ENCODE measurements around the gene NT5C1A.

DNA sequence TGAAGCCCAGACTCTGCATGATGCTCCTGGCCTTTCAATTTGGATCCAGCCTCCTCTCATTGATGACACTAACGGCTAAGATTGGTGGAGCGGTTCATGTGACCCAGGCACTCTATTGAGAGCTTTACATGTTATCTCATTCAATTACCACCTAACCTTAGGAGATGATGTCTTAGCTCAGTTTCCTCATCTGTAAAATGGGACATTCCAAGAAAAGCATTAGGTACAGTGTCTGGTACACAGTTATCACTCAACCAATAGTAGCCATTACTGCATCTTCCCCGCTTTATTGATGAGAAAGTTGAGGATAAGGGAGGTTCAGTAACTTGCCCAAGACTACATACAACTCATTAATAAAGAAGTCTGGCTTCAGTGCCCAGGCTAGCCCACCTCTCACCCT, 49.5 kb downstream of the NT5C1A start:
- no peak for TF ChIP-seq CTCF (conservative IDR thresholded peaks at IDR 0.05; ENCODE audit: low read depth, low read length)
- no peak for TF ChIP-seq EZH2 (IDR thresholded peaks at IDR 0.05; ENCODE audit: borderline replicate concordance, low read depth, low read length, poor library complexity, severe bottlenecking)

Data from A673 (cell line).